Measurements from ENCODE around the gene IFNG-AS1.

IFNG-AS1 gene

GRCh38 chr12:67989184-67989920 is at the start of gene IFNG-AS1:
TSS of gene IFNG-AS1 (plus strand) at chr12:67989447.
- no peak for DNase-seq (ENCODE audit: low read depth)

DNA sequence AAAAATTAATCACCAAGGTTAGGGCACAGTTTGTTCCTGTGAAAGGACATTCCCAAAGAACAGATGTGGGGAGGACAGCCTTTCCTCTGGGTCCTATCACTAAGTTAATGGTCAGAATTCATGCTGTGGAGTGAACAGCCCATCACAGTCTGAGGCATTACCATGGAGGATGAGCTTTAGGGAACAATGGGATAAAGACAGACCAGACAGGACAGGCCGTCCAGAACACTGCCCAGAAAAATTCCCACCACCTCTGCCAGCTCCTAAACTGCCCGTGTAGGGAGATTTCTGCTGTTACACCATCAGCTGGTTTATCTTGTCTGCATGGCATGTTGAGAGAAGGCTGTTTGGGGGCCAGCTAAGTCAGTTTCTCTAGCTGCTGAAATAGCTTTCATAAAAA is 49.6 kb upstream of the IFNG-AS1 start:
- DNase-seq (ENCODE audit: low read depth), result no peak

- peak; percentile 65 for DNase-seq (ENCODE audit: low read depth)
Observed at GRCh38 chr12:67940780-67941243, 48.4 kb upstream of the IFNG-AS1 start.

DNA sequence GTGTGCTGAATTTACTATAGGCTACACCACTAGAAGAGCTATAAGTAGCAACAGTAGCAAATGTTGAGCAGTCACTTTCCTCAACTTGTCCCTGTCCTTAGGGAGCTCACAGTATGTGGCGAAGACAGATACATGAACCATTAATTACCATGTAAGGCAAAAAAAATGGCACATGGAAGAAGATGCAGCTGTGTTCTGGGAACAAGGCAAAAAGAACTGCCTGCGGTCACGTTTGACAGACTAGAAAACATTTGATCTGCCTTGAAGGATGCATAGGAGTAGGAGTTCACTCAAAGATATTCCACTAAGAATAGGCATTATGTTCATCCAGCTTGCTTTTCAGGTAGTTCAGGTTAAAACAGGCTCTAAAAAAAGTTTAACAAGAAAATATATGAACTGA is 46.5 kb upstream of the IFNG-AS1 start:
- no peak for DNase-seq (ENCODE audit: low read depth)

- DNase-seq (ENCODE audit: low read depth), result peak; percentile 37
Observed at GRCh38 chr12:67943141-67943892, 45.9 kb upstream of the IFNG-AS1 start.

- DNase-seq (ENCODE audit: low read depth), result no peak
Observed at GRCh38 chr12:67944093-67944492, 45.2 kb upstream of the IFNG-AS1 start.

DNA sequence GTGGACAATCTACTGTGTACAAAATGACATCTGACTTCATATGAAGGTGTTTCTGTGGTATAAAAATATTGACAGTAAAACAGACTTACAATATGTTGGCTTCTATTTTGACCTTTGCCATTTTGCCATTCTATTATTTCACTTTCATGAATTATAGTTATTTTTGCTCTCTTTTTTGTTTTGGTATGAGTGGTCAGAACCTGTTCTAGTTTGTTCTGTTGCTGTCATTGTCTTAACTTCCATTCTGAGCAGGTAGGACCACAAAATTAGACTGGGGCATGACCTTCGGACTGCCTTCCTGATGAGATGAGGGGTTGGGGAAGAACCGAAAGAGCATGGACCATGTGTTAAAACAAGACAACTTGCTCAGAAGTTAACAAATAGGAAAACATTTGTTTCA is 36.5 kb upstream of the IFNG-AS1 start:
- DNase-seq (ENCODE audit: low read depth), result no peak

- DNase-seq (ENCODE audit: low read depth), result no peak
Observed at GRCh38 chr12:67957383-67957782, 31.9 kb upstream of the IFNG-AS1 start.

- no peak for DNase-seq (ENCODE audit: low read depth)
Observed at GRCh38 chr12:67958187-67958586, 31.1 kb upstream of the IFNG-AS1 start.

GRCh38 chr12:67964456-67964855 is 24.8 kb upstream of the IFNG-AS1 start:
- DNase-seq (ENCODE audit: low read depth), result no peak

DNA sequence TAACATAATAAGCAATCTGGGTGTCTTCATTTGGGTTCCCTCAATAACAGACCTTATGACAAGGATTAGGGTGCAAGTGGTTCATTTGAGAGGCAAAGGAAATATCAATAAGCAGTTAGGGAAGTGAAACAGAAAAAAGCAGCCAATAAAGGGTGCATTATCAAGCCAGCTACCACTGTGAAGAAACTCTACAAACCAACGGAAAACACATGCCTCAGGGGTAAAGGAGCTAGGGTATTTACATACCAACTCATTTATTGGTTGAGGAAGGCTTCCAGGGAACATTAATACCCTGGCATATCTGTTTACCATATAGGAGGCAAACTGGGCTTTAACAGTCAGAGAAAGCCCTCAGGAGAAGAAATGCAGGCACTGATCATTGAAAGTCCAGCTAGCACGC is 22.7 kb upstream of the IFNG-AS1 start:
- no peak for DNase-seq (ENCODE audit: low read depth)

- DNase-seq (ENCODE audit: low read depth), result no peak
Observed at GRCh38 chr12:67968321-67968720, 20.9 kb upstream of the IFNG-AS1 start.

GRCh38 chr12:67968725-67969124 is 20.5 kb upstream of the IFNG-AS1 start:
- no peak for DNase-seq (ENCODE audit: low read depth)

- DNase-seq (ENCODE audit: low read depth), result peak; percentile 26
Observed at GRCh38 chr12:67969134-67969802, 20.0 kb upstream of the IFNG-AS1 start.

GRCh38 chr12:67977668-67978067 is 11.6 kb upstream of the IFNG-AS1 start:
- DNase-seq (ENCODE audit: low read depth), result no peak

- no peak for DNase-seq (ENCODE audit: low read depth)
Observed at GRCh38 chr12:67980391-67980790, 8.9 kb upstream of the IFNG-AS1 start.

- DNase-seq (ENCODE audit: low read depth), result peak; percentile 71
Observed at GRCh38 chr12:67981287-67982162, 7.7 kb upstream of the IFNG-AS1 start.

- no peak for DNase-seq (ENCODE audit: low read depth)
Observed at GRCh38 chr12:67982164-67982563, 7.1 kb upstream of the IFNG-AS1 start.

DNA sequence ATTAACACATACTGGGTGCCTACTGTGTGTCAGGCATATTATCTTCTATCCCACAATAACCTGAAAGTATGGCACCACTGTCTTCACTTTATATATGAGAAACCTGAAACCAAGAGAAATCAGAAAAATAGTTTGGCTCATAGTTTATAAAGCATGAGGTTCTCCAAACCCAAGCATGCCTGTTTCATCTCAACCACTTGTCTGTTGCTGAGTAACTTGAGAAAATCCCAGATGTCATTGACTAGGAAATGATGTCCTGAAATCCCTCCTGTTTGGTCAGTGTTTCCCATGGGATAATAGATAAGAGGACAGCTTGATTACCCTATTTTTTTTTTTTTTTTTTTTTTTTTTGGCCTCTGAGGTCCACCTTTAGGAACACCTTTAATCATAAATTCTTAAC is 2.6 kb upstream of the IFNG-AS1 start:
- no peak for DNase-seq (ENCODE audit: low read depth)

DNA sequence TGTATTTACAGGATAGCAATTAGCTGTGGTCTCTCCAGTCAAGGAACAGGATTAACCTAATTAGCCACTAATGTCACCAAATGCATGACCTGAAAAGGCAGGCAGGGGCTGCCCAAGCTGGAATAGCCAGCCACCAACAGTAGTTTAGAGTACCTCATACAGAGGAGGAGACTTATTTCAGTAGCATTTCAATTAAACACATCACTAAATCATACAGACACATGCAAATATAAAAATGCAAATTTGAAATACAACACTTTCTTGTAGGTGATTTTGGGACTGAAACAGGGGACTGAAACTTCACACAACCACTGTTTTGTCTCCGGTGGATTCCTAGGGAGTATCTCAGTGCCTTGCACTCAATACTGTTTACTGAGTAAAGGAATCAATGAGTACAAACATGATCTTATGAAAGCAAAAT is 636 bp upstream of the IFNG-AS1 start:
- DNase-seq (ENCODE audit: low read depth), result no peak

DNA sequence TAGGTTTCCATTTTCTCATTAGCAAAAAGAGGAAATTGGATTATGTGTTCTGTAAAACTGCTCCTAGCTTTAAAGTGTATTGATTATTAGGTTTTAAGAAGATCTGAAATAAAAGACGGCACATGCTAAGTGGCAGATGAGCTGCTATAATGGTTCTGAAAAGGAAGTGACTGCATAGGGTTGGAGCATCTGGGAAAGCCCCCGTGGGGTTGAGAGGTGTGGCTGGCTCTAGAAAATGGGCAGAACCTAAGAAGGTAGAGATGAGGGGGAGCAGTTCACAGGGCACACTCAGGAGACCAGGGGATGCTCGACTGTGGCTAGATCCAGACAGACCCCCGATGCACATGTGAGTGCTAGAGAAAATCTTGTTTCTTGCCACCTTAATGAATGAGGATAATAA is 1.9 kb downstream of the IFNG-AS1 start:
- DNase-seq (ENCODE audit: low read depth), result no peak

GRCh38 chr12:67993143-67993542 is 3.9 kb downstream of the IFNG-AS1 start:
- DNase-seq (ENCODE audit: low read depth), result no peak

Measured in GM04503 (cell line).